Measurements from ENCODE around the gene HBP1.

HBP1 gene

DNA sequence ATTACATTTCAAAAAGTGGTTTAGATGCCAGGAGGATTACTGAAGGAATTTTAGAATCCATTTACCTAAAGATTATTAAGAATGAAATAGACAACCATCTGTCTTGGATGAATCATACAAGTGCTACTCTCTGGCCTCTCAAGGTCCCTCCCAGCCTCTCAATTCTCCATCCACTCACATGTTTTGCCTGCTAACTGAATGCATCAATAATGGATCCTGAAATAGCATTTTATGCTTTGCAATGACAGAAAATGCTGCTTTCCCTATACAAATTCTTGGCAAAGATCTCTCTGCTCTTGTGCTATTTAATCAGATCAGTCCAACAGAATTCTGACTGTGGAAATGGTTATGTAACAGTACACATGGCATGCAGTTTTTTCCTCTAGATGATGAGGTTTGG, 68.1 kb downstream of the HBP1 start:
- Histone ChIP-seq H3K27ac (replicated peaks) (no peak overlapping the region), H3K4me3 (replicated peaks; ENCODE audit: insufficient read depth, low read length) (no peak overlapping the region), H3K27me3 (ENCODE audit: insufficient read depth, poor library complexity, severe bottlenecking) (no peaks in the 10 kb centered on the region)
- TF ChIP-seq GABPA (IDR thresholded peaks at IDR 0.05; ENCODE audit: low read depth) = no peak
- no peak for TF ChIP-seq POLR2AphosphoS5 (IDR thresholded peaks at IDR 0.05; ENCODE audit: low read depth)
- TF ChIP-seq, protein P1, sequence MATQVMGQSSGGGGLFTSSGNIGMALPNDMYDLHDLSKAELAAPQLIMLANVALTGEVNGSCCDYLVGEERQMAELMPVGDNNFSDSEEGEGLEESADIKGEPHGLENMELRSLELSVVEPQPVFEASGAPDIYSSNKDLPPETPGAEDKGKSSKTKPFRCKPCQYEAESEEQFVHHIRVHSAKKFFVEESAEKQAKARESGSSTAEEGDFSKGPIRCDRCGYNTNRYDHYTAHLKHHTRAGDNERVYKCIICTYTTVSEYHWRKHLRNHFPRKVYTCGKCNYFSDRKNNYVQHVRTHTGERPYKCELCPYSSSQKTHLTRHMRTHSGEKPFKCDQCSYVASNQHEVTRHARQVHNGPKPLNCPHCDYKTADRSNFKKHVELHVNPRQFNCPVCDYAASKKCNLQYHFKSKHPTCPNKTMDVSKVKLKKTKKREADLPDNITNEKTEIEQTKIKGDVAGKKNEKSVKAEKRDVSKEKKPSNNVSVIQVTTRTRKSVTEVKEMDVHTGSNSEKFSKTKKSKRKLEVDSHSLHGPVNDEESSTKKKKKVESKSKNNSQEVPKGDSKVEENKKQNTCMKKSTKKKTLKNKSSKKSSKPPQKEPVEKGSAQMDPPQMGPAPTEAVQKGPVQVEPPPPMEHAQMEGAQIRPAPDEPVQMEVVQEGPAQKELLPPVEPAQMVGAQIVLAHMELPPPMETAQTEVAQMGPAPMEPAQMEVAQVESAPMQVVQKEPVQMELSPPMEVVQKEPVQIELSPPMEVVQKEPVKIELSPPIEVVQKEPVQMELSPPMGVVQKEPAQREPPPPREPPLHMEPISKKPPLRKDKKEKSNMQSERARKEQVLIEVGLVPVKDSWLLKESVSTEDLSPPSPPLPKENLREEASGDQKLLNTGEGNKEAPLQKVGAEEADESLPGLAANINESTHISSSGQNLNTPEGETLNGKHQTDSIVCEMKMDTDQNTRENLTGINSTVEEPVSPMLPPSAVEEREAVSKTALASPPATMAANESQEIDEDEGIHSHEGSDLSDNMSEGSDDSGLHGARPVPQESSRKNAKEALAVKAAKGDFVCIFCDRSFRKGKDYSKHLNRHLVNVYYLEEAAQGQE (IDR thresholded peaks at IDR 0.05; ENCODE audit: insufficient replicate concordance, low read depth) = no peak
- TF ChIP-seq, protein P2, sequence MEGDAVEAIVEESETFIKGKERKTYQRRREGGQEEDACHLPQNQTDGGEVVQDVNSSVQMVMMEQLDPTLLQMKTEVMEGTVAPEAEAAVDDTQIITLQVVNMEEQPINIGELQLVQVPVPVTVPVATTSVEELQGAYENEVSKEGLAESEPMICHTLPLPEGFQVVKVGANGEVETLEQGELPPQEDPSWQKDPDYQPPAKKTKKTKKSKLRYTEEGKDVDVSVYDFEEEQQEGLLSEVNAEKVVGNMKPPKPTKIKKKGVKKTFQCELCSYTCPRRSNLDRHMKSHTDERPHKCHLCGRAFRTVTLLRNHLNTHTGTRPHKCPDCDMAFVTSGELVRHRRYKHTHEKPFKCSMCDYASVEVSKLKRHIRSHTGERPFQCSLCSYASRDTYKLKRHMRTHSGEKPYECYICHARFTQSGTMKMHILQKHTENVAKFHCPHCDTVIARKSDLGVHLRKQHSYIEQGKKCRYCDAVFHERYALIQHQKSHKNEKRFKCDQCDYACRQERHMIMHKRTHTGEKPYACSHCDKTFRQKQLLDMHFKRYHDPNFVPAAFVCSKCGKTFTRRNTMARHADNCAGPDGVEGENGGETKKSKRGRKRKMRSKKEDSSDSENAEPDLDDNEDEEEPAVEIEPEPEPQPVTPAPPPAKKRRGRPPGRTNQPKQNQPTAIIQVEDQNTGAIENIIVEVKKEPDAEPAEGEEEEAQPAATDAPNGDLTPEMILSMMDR (IDR thresholded peaks at IDR 0.05; ENCODE audit: insufficient read depth, low read length) = no peak
- TF ChIP-seq SPI1 (IDR thresholded peaks at IDR 0.05; ENCODE audit: borderline replicate concordance, low read depth) = no peak
- DNase-seq (ENCODE audit: low read depth in 1 of 2, low spot score in 1 of 2) = no peak

- no peak for DNase-seq (ENCODE audit: low read depth in 1 of 2, low spot score in 1 of 2)
- H3K4me3 ChIP-seq (replicated peaks; ENCODE audit: insufficient read depth, low read length) = no peak overlapping the region
- H3K27me3 ChIP-seq (ENCODE audit: insufficient read depth, poor library complexity, severe bottlenecking) = no peaks in the 10 kb centered on the region
- TF ChIP-seq POLR2AphosphoS5 (IDR thresholded peaks at IDR 0.05; ENCODE audit: low read depth) (no peak), SPI1 (IDR thresholded peaks at IDR 0.05; ENCODE audit: borderline replicate concordance, low read depth) (no peak), GABPA (IDR thresholded peaks at IDR 0.05; ENCODE audit: low read depth) (no peak)
- TF ChIP-seq, protein P2 (IDR thresholded peaks at IDR 0.05; ENCODE audit: insufficient read depth, low read length) = no peak
- TF ChIP-seq, protein P1 (IDR thresholded peaks at IDR 0.05; ENCODE audit: insufficient replicate concordance, low read depth) = no peak
- H3K27ac ChIP-seq (replicated peaks) = no peak overlapping the region
Observed at GRCh38 chr7:107237451-107237850, 68.6 kb downstream of the HBP1 start.

DNA sequence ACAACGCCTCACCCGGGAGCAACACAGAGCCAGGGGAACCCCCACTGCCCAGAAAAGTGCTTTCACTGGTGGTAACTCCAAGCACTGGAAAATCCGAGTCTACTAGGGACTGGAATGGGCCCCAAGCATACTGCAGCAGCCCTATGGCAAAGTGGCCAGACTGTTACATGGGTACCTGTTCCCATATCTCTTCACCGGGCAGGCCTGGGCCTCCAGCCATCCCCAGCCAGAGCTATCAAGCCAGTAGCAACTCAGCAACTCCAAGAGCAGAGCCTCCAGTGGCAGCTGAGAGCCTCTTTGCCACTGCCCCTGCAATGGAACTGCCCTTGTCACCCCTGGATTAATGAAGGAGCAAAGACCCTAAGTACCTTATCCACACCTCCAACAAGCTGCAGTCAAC, 73.5 kb downstream of the HBP1 start:
- no peak for TF ChIP-seq SPI1 (IDR thresholded peaks at IDR 0.05; ENCODE audit: borderline replicate concordance, low read depth)
- TF ChIP-seq, protein P1 (IDR thresholded peaks at IDR 0.05; ENCODE audit: insufficient replicate concordance, low read depth) = no peak
- no peak for TF ChIP-seq POLR2AphosphoS5 (IDR thresholded peaks at IDR 0.05; ENCODE audit: low read depth)
- no peak for TF ChIP-seq GABPA (IDR thresholded peaks at IDR 0.05; ENCODE audit: low read depth)
- TF ChIP-seq, protein P2 (IDR thresholded peaks at IDR 0.05; ENCODE audit: insufficient read depth, low read length) = no peak
- Histone ChIP-seq H3K27me3 (ENCODE audit: insufficient read depth, poor library complexity, severe bottlenecking) (no peaks in the 10 kb centered on the region), H3K4me3 (replicated peaks; ENCODE audit: insufficient read depth, low read length) (no peak overlapping the region), H3K27ac (replicated peaks) (no peak overlapping the region)
- no peak for DNase-seq (ENCODE audit: low read depth in 1 of 2, low spot score in 1 of 2)

All from HL-60 (cell line).